Upper lobe of right lung (tissue), 1 donor: ENCODE measurements around the gene TAF11L2. TPM values are rescaled to one million over a fixed set of nuclear protein-coding genes. Genes with fewer than 3 reads are reported as not detected.
"Not testable (repeated sequence)": the region's sequence is repeated elsewhere in the genome, so short reads cannot be mapped to it uniquely, and the experiment has no call there.

Source experiments
- ATAC-seq: fragments of 200-7000 bp; cut with Tn5 transposase; one replicate; pipeline ENCODE4 v1.9.1; 2020; ENCODE audit warnings: mild to moderate bottlenecking, moderate library complexity
- DNase-seq: peaks from one replicate; pipeline ENCODE4 v3.0.0-alpha.2; 2020
- H3K27ac ChIP-seq: fragments of 200-600 bp; one replicate; pipeline ENCODE4 v1.8.0; 2022
- H3K27me3 ChIP-seq: fragments of 200-600 bp; one replicate; pipeline ENCODE4 v1.8.0; 2022; ENCODE audit warnings: mild to moderate bottlenecking
- H3K36me3 ChIP-seq: fragments of 200-600 bp; one replicate; pipeline ENCODE4 v1.8.0; 2022
- H3K4me1 ChIP-seq: fragments of 200-600 bp; one replicate; pipeline ENCODE4 v1.8.0; 2022
- H3K4me3 ChIP-seq: fragments of 200-600 bp; one replicate; pipeline ENCODE4 v1.8.0; 2022; ENCODE audit warnings: mild to moderate bottlenecking
- H3K9me3 ChIP-seq: fragments of 200-600 bp; one replicate; pipeline ENCODE4 v1.8.0; 2022
- CTCF ChIP-seq: fragments of 200-600 bp; IDR thresholded peaks from one replicate; pipeline ENCODE4 v1.8.0; 2022; ENCODE audit warnings: antibody characterized with exemption
- intact Hi-C: fragments of 100-400 bp; cut with DNase I; formaldehyde crosslinking; loops from one replicate; pipeline ENCODE4 v1.11.0; 2022
- total RNA-seq: library from RNA; stranded (reverse); fragmentation: NEBNext Ultra II Directional; extraction: Animal tissue kit (Norgen Biotek cat#: 25700); gene quantifications from one replicate; pipeline ENCODE4 v1.2.1, GENCODE V29; 2021
- donor health status: DM: no; HTN: yes; CAD: no; lungs with severe emphysema.

The TAF11L2 gene
- total RNA-seq, 1 donor from 2014 or later: not detected

- intact Hi-C loops: no loop called here
- Histone ChIP-seq H3K36me3 (no peaks in the 10 kb centered on the region), H3K27ac (no peak overlapping the region), H3K4me1 (no peaks in the 10 kb centered on the region), H3K9me3 (no peaks in the 10 kb centered on the region), H3K4me3 (no peak overlapping the region), H3K27me3 (no peaks in the 10 kb centered on the region)
- no peak for TF ChIP-seq CTCF
- no peak for DNase-seq
- no peak for ATAC-seq
These were observed 10.9 kb upstream of the TAF11L2 start for GRCh38 chr5:17487174-17487512.

- not testable (repeated sequence) for H3K27ac ChIP-seq
These were observed 6.8 kb upstream of the TAF11L2 start for GRCh38 chr5:17491257-17491656.

GRCh38 chr5:17492770-17493169 lies 5.3 kb upstream of the TAF11L2 start:
- no peak overlapping the region for H3K27ac ChIP-seq
- no peak overlapping the region for H3K4me3 ChIP-seq
- no peaks in the 10 kb centered on the region for H3K9me3 ChIP-seq
- TF ChIP-seq CTCF: no peak
- intact Hi-C loops: no loop called here
- ATAC-seq: no peak
- H3K36me3 ChIP-seq: no peaks in the 10 kb centered on the region
- no peaks in the 10 kb centered on the region for H3K27me3 ChIP-seq
- no peaks in the 10 kb centered on the region for H3K4me1 ChIP-seq
- no peak for DNase-seq

More at GRCh38 chr5:17491257-17491656, 6.8 kb upstream of the TAF11L2 start:
- H3K4me1 ChIP-seq, H3K9me3 ChIP-seq, DNase-seq, H3K4me3 ChIP-seq, H3K27me3 ChIP-seq, ATAC-seq, intact Hi-C loops, H3K36me3 ChIP-seq: not testable (repeated sequence)

- no peak for TF ChIP-seq CTCF
- no peaks in the 10 kb centered on the region for H3K9me3 ChIP-seq
- DNase-seq (no peak), ATAC-seq (no peak)
- H3K4me1 ChIP-seq: no peaks in the 10 kb centered on the region
- no peaks in the 10 kb centered on the region for H3K27me3 ChIP-seq
- H3K36me3 ChIP-seq: no peaks in the 10 kb centered on the region
- no peak overlapping the region for H3K27ac ChIP-seq
- H3K4me3 ChIP-seq: no peak overlapping the region
- intact Hi-C loops: no loop called here
These were observed 585 bp upstream of the TAF11L2 start for GRCh38 chr5:17497446-17497845.

GRCh38 chr5:17511775-17512325 lies 13.8 kb downstream of the TAF11L2 start:
- no peaks in the 10 kb centered on the region for H3K9me3 ChIP-seq
- H3K4me3 ChIP-seq: no peak overlapping the region
- H3K27me3 ChIP-seq: no peaks in the 10 kb centered on the region
- H3K4me1 ChIP-seq: no peaks in the 10 kb centered on the region
- no peak for TF ChIP-seq CTCF
- DNase-seq: no peak
- intact Hi-C loops: no loop called here
- no peak for ATAC-seq
- no peaks in the 10 kb centered on the region for H3K36me3 ChIP-seq
- H3K27ac ChIP-seq: no peak overlapping the region

- H3K9me3 ChIP-seq, H3K36me3 ChIP-seq, H3K27me3 ChIP-seq, H3K4me3 ChIP-seq, H3K4me1 ChIP-seq, H3K27ac ChIP-seq, intact Hi-C loops, ATAC-seq: not testable (repeated sequence)
- peak; percentile 66 for DNase-seq
These were observed 19.5 kb downstream of the TAF11L2 start for GRCh38 chr5:17517526-17517925.

GRCh38 chr5:17518067-17518466 lies 20.0 kb downstream of the TAF11L2 start, which contains the start of gene TAF11L3:
TSS of gene TAF11L3 (plus strand) at chr5:17518367.
- H3K27me3 ChIP-seq, intact Hi-C loops, H3K9me3 ChIP-seq, H3K27ac ChIP-seq, H3K36me3 ChIP-seq, ATAC-seq, H3K4me3 ChIP-seq, H3K4me1 ChIP-seq, DNase-seq: not testable (repeated sequence)

- intact Hi-C loops, H3K27ac ChIP-seq, H3K27me3 ChIP-seq, H3K9me3 ChIP-seq, DNase-seq, H3K4me1 ChIP-seq, H3K4me3 ChIP-seq, ATAC-seq, H3K36me3 ChIP-seq: not testable (repeated sequence)
These were observed 21.5 kb downstream of the TAF11L2 start for GRCh38 chr5:17519508-17519907.

- H3K36me3 ChIP-seq, H3K27me3 ChIP-seq, H3K27ac ChIP-seq, H3K4me3 ChIP-seq, DNase-seq, intact Hi-C loops, H3K4me1 ChIP-seq, H3K9me3 ChIP-seq, ATAC-seq: not testable (repeated sequence)
These were observed 23.5 kb downstream of the TAF11L2 start, which contains the start of gene TAF11L4 for GRCh38 chr5:17521501-17521900. TSS of gene TAF11L4 (plus strand) at chr5:17521801.

- H3K27me3 ChIP-seq, DNase-seq, H3K4me1 ChIP-seq, H3K27ac ChIP-seq, H3K9me3 ChIP-seq, H3K4me3 ChIP-seq, intact Hi-C loops, ATAC-seq, H3K36me3 ChIP-seq: not testable (repeated sequence)
These were observed 26.9 kb downstream of the TAF11L2 start, which contains the start of gene TAF11L5 for GRCh38 chr5:17524935-17525334. TSS of gene TAF11L5 (plus strand) at chr5:17525235.

GRCh38 chr5:17526504-17526903 lies 28.5 kb downstream of the TAF11L2 start:
- DNase-seq, H3K27me3 ChIP-seq, ATAC-seq, H3K9me3 ChIP-seq, H3K36me3 ChIP-seq, H3K4me3 ChIP-seq, intact Hi-C loops, H3K4me1 ChIP-seq, H3K27ac ChIP-seq: not testable (repeated sequence)
